Measurements from ENCODE around the gene TRABD2A. TPM values are rescaled to one million over a fixed set of nuclear protein-coding genes. Genes with fewer than 3 reads are reported as not detected.

The TRABD2A gene
- polyA plus RNA-seq, 1 donor (not counting 4 experiments of a cell fraction or from before 2014, with no cell fraction given), result 0.54 TPM

- no peak for FAIRE-seq
- H4K20me1 ChIP-seq (ENCODE audit: control insufficient read depth, extremely low read depth, insufficient read depth, low read length), result no peaks in the 10 kb centered on the region
- dilution Hi-C loops (cut with MboI; ENCODE audit: extremely low pct_ligation_motif_present, low sequenced_read_pairs), result loop anchor here (5.0 kb wide), 1 partner anchor 70 kb away; no protein-coding TSS in a partner anchor
- H3K9ac ChIP-seq (ENCODE audit: control insufficient read depth, extremely low read depth, insufficient read depth, low read length), result no peak overlapping the region
- no peak for TF ChIP-seq EZH2 (IDR thresholded peaks at IDR 0.05; ENCODE audit: low read length)
- TF ChIP-seq CTCF (optimal IDR thresholded peaks at IDR 0.05 in 1 of 3, IDR thresholded peaks at IDR 0.05 in 1 of 3, conservative IDR thresholded peaks at IDR 0.05 in 1 of 3; ENCODE audit: extremely low read depth in 1 of 3, insufficient read depth in 2 of 3, low read length in 3 of 3), result no peak
- H3K9me3 ChIP-seq (ENCODE audit: control insufficient read depth, low read depth, low read length), result no peaks in the 10 kb centered on the region
- H3K27me3 ChIP-seq (ENCODE audit: control insufficient read depth, extremely low read depth, insufficient read depth, low read length), result no peaks in the 10 kb centered on the region
- no peak overlapping the region for H3K4me3 ChIP-seq (ENCODE audit: control insufficient read depth in 2 of 3, extremely low read depth in 1 of 3, insufficient read depth in 2 of 3, low read depth in 1 of 3, low read length in 3 of 3)
- no peaks in the 10 kb centered on the region for H3K36me3 ChIP-seq (ENCODE audit: control insufficient read depth in 2 of 2, extremely low read depth in 1 of 2, insufficient read depth in 2 of 2, low read length in 2 of 2)
- DNase-seq (ENCODE audit: low read depth, low spot score), result no peak
- H3K4me2 ChIP-seq (ENCODE audit: control insufficient read depth, extremely low read depth, insufficient read depth, low read depth, low read length), result no peak overlapping the region
- no peak overlapping the region for H2AFZ ChIP-seq (ENCODE audit: control insufficient read depth, low read length)
- no peaks in the 10 kb centered on the region for H3K4me1 ChIP-seq (ENCODE audit: control insufficient read depth, extremely low read depth, insufficient read depth, low read length)
- no peak overlapping the region for H3K27ac ChIP-seq (ENCODE audit: control insufficient read depth, insufficient read depth, low read length)
- no peaks in the 10 kb centered on the region for H3K79me2 ChIP-seq (ENCODE audit: control insufficient read depth, insufficient read depth, low read length)
- no peaks in the 10 kb centered on the region for H3K9me1 ChIP-seq (ENCODE audit: control insufficient read depth, extremely low read depth, insufficient read depth, low read length)
Measured at GRCh38 chr2:84807063-84807485, 73.8 kb downstream of the TRABD2A start.

GRCh38 chr2:84805250-84805958 lies 75.5 kb downstream of the TRABD2A start:
- dilution Hi-C loops (cut with MboI; ENCODE audit: extremely low pct_ligation_motif_present, low sequenced_read_pairs), result loop anchor here (5.0 kb wide), 1 partner anchor 72 kb away; no protein-coding TSS in a partner anchor
- H3K4me1 ChIP-seq (ENCODE audit: control insufficient read depth, extremely low read depth, insufficient read depth, low read length), result no peaks in the 10 kb centered on the region
- H2AFZ ChIP-seq (ENCODE audit: control insufficient read depth, low read length), result no peak overlapping the region
- H3K4me2 ChIP-seq (ENCODE audit: control insufficient read depth, extremely low read depth, insufficient read depth, low read depth, low read length), result no peak overlapping the region
- H3K9me3 ChIP-seq (ENCODE audit: control insufficient read depth, low read depth, low read length), result no peaks in the 10 kb centered on the region
- H3K9me1 ChIP-seq (ENCODE audit: control insufficient read depth, extremely low read depth, insufficient read depth, low read length), result no peaks in the 10 kb centered on the region
- no peaks in the 10 kb centered on the region for H3K36me3 ChIP-seq (ENCODE audit: control insufficient read depth in 2 of 2, extremely low read depth in 1 of 2, insufficient read depth in 2 of 2, low read length in 2 of 2)
- no peak for FAIRE-seq
- H3K4me3 ChIP-seq (ENCODE audit: control insufficient read depth in 2 of 3, extremely low read depth in 1 of 3, insufficient read depth in 2 of 3, low read depth in 1 of 3, low read length in 3 of 3), result no peak overlapping the region
- H3K27me3 ChIP-seq (ENCODE audit: control insufficient read depth, extremely low read depth, insufficient read depth, low read length), result no peaks in the 10 kb centered on the region
- no peaks in the 10 kb centered on the region for H3K79me2 ChIP-seq (ENCODE audit: control insufficient read depth, insufficient read depth, low read length)
- H3K9ac ChIP-seq (ENCODE audit: control insufficient read depth, extremely low read depth, insufficient read depth, low read length), result no peak overlapping the region
- TF ChIP-seq EZH2 (IDR thresholded peaks at IDR 0.05; ENCODE audit: low read length), result no peak
- TF ChIP-seq CTCF (optimal IDR thresholded peaks at IDR 0.05 in 1 of 3, IDR thresholded peaks at IDR 0.05 in 1 of 3, conservative IDR thresholded peaks at IDR 0.05 in 1 of 3; ENCODE audit: extremely low read depth in 1 of 3, insufficient read depth in 2 of 3, low read length in 3 of 3), result no peak
- DNase-seq (ENCODE audit: low read depth, low spot score), result no peak
- H3K27ac ChIP-seq (ENCODE audit: control insufficient read depth, insufficient read depth, low read length), result no peak overlapping the region
- no peaks in the 10 kb centered on the region for H4K20me1 ChIP-seq (ENCODE audit: control insufficient read depth, extremely low read depth, insufficient read depth, low read length)

All from keratinocyte (primary cell).